ENCODE results near the gene PDE3A.

PDE3A gene

GRCh38 chr12:20424841-20425240 lies 56.5 kb downstream of the PDE3A start:
- no peak for DNase-seq (ENCODE audit: low read depth)

- no peak for DNase-seq (ENCODE audit: low read depth)
These were observed 57.9 kb downstream of the PDE3A start for GRCh38 chr12:20426191-20426590.

- no peak for DNase-seq (ENCODE audit: low read depth)
These were observed 58.6 kb downstream of the PDE3A start for GRCh38 chr12:20426957-20427356.

- no peak for DNase-seq (ENCODE audit: low read depth)
These were observed 61.5 kb downstream of the PDE3A start for GRCh38 chr12:20429852-20430251.

- no peak for DNase-seq (ENCODE audit: low read depth)
These were observed 64.0 kb downstream of the PDE3A start for GRCh38 chr12:20432290-20432689.

- DNase-seq (ENCODE audit: low read depth), result no peak
These were observed 66.7 kb downstream of the PDE3A start for GRCh38 chr12:20434996-20435395.

- no peak for DNase-seq (ENCODE audit: low read depth)
These were observed 68.0 kb downstream of the PDE3A start for GRCh38 chr12:20436316-20436715.

GRCh38 chr12:20438299-20438779 lies 70.0 kb downstream of the PDE3A start:
- no peak for DNase-seq (ENCODE audit: low read depth)

- DNase-seq (ENCODE audit: low read depth), result no peak
These were observed 71.3 kb downstream of the PDE3A start for GRCh38 chr12:20439626-20440025.

GRCh38 chr12:20440408-20440807 lies 72.1 kb downstream of the PDE3A start:
- DNase-seq (ENCODE audit: low read depth), result no peak

GRCh38 chr12:20442322-20442721 lies 74.0 kb downstream of the PDE3A start:
- no peak for DNase-seq (ENCODE audit: low read depth)

GRCh38 chr12:20443255-20443654 lies 74.9 kb downstream of the PDE3A start:
- DNase-seq (ENCODE audit: low read depth), result no peak

- DNase-seq (ENCODE audit: low read depth), result no peak
These were observed 75.5 kb downstream of the PDE3A start for GRCh38 chr12:20443792-20444191.

GRCh38 chr12:20444595-20445170 lies 76.3 kb downstream of the PDE3A start:
- DNase-seq (ENCODE audit: low read depth), result no peak

GRCh38 chr12:20445687-20446086 lies 77.3 kb downstream of the PDE3A start:
- no peak for DNase-seq (ENCODE audit: low read depth)

- DNase-seq (ENCODE audit: low read depth), result no peak
These were observed 78.5 kb downstream of the PDE3A start for GRCh38 chr12:20446836-20447235.

GRCh38 chr12:20448781-20449180 lies 80.4 kb downstream of the PDE3A start:
- no peak for DNase-seq (ENCODE audit: low read depth)

GRCh38 chr12:20450591-20451180 lies 82.3 kb downstream of the PDE3A start:
- DNase-seq (ENCODE audit: low read depth), result no peak

- DNase-seq (ENCODE audit: low read depth), result peak; percentile 45
These were observed 83.4 kb downstream of the PDE3A start for GRCh38 chr12:20451761-20452160.

- no peak for DNase-seq (ENCODE audit: low read depth)
These were observed 84.2 kb downstream of the PDE3A start for GRCh38 chr12:20452496-20453010.

GRCh38 chr12:20453756-20454310 lies 85.5 kb downstream of the PDE3A start:
- no peak for DNase-seq (ENCODE audit: low read depth)

- no peak for DNase-seq (ENCODE audit: low read depth)
These were observed 86.8 kb downstream of the PDE3A start for GRCh38 chr12:20455001-20455706.

- DNase-seq (ENCODE audit: low read depth), result no peak
These were observed 89.2 kb downstream of the PDE3A start for GRCh38 chr12:20457582-20457981.
